Breast epithelium (tissue), 4 donors: ENCODE data around the gene TOP2B. TPM values are rescaled to one million over a fixed set of nuclear protein-coding genes. Genes with fewer than 3 reads are reported as not detected.

Experiments used
- DNase-seq, 2 donors: peaks; one replicate each; pipeline ENCODE4 v3.0.0-alpha.2; 2019; ENCODE audit warnings: low spot score in 2 of 2
- H3K27ac ChIP-seq, 2 donors: fragments of 200-600 bp; sonication (generic) in 1 of 2; one replicate each; pipeline ENCODE4 v1.5.1; 2016 to 2019; ENCODE audit warnings: mild to moderate bottlenecking in 1 of 2
- H3K27me3 ChIP-seq, 2 donors: fragments of 200-600 bp; sonication (generic) in 1 of 2; one replicate each; pipeline versions ENCODE4 v1.5.1 to v1.6.0; 2017 to 2019; ENCODE audit warnings: control low read depth in 1 of 2, mild to moderate bottlenecking in 1 of 2
- H3K36me3 ChIP-seq: fragments of 200-600 bp; one replicate; pipeline ENCODE4 v1.5.1; 2019
- H3K4me1 ChIP-seq, 2 donors: fragments of 200-600 bp; sonication (generic); one replicate each; pipeline ENCODE4 v1.5.1; 2016 to 2019; ENCODE audit warnings: control low read depth in 1 of 2
- H3K4me3 ChIP-seq, 3 donors: fragments of 200-600 bp; sonication (generic); 1 replicate in 2 of 3; 2 replicates in 1 of 3; pipeline ENCODE4 v1.5.1; 2016 to 2019; ENCODE audit warnings: mild to moderate bottlenecking in 3 of 3, moderate library complexity in 2 of 3
- H3K9me3 ChIP-seq, 2 donors: fragments of 200-600 bp; sonication (generic) in 1 of 2; one replicate each; pipeline ENCODE4 v1.5.1; 2016 to 2019; ENCODE audit warnings: control low read depth in 1 of 2
- POLR2A ChIP-seq: fragments of 450-650 bp; IDR thresholded peaks from one replicate; pipeline ENCODE4 v1.6.1; 2016; ENCODE audit warnings: antibody characterized with exemption, mild to moderate bottlenecking, moderate library complexity
- POLR2AphosphoS5 ChIP-seq, 3 donors: sonication (generic); formaldehyde crosslinking; IDR thresholded peaks; one replicate each; pipeline ENCODE4 v1.6.1; 2017; ENCODE audit warnings: antibody characterized with exemption in 3 of 3
- intact Hi-C: fragments of 100-400 bp; cut with DNase I; formaldehyde crosslinking; loops from one replicate; pipeline ENCODE4 v1.15.1; 2023; ENCODE audit warnings: low total_unique reads
- total RNA-seq, 3 donors: library from RNA; depleted of rRNA; stranded (reverse); fragments of >200 nt; gene quantifications; one replicate each; pipeline ENCODE4 v1.1.0, GENCODE V29; 2016
- TF ChIP-seq, protein P1 (sequence below), 3 donors: fragments of 450-650 bp; IDR thresholded peaks; one replicate each; pipeline ENCODE4 v1.5.1; 2016 to 2017; ENCODE audit warnings: antibody characterized with exemption in 3 of 3, mild to moderate bottlenecking in 3 of 3, moderate library complexity in 3 of 3

The TOP2B gene
- total RNA-seq, 3 donors from 2014 or later, result 79.8 to 145 (median 125) TPM

DNA sequence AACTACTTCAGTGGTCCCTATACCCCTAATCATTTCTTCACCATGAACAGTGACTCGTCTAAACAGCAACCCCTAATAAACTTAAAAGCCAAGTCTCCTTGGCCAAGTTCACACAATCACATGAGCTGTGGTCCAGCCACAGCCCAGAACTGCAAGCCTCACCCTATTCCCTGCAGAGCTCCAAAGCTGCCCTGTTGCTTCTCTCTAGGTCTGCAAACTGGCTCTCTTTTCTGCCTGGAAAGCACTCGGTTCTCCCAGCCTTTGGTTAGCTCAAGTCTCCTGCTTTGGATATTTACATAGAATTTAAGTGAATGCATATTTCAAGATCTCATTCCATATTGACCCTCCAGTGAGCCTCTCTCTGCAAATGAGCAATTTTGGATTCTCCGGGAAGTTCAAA is 107.0 kb downstream of the TOP2B start:
- peak overlapping the region in 1 of 2 donors; percentile 25 for H3K27ac ChIP-seq
- no peak overlapping the region for H3K4me3 ChIP-seq
- intact Hi-C loops, result no loop called here

DNA sequence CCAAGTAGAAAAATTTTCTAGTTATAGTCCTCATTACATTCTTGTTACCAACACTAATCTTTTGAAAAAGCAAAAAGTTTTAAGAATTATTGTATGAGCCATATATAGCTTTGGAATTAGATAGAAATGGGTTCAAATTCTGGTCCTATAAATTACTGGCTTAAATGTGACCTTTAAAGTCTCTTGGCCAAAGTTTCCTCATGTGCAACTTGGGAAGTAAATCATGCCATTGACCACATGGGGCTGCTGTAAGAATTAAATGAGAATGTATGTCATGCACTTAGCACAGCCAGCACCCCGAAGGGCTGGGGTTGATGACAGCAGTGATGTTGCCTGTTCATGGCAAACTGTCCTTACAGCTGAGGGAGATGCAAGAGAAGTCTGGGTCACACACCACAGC is 108.3 kb downstream of the TOP2B start:
- H3K36me3 ChIP-seq, result no peaks in the 10 kb centered on the region
- intact Hi-C loops, result no loop called here
- H3K27me3 ChIP-seq, result no peaks in the 10 kb centered on the region
- no peaks in the 10 kb centered on the region for H3K4me1 ChIP-seq
- H3K27ac ChIP-seq, result no peak overlapping the region
- no peak overlapping the region for H3K4me3 ChIP-seq
- H3K9me3 ChIP-seq, result no peaks in the 10 kb centered on the region
- TF ChIP-seq POLR2A (no peak), POLR2AphosphoS5 (IDR thresholded peaks at IDR 0.05) (no peak)
- TF ChIP-seq, protein P1, sequence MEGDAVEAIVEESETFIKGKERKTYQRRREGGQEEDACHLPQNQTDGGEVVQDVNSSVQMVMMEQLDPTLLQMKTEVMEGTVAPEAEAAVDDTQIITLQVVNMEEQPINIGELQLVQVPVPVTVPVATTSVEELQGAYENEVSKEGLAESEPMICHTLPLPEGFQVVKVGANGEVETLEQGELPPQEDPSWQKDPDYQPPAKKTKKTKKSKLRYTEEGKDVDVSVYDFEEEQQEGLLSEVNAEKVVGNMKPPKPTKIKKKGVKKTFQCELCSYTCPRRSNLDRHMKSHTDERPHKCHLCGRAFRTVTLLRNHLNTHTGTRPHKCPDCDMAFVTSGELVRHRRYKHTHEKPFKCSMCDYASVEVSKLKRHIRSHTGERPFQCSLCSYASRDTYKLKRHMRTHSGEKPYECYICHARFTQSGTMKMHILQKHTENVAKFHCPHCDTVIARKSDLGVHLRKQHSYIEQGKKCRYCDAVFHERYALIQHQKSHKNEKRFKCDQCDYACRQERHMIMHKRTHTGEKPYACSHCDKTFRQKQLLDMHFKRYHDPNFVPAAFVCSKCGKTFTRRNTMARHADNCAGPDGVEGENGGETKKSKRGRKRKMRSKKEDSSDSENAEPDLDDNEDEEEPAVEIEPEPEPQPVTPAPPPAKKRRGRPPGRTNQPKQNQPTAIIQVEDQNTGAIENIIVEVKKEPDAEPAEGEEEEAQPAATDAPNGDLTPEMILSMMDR (IDR thresholded peaks at IDR 0.05), result no peak
- DNase-seq, result no peak

More for the DNA sequence above, 107.0 kb downstream of the TOP2B start:
- no peak for TF ChIP-seq POLR2A
- no peak for TF ChIP-seq POLR2AphosphoS5 (IDR thresholded peaks at IDR 0.05)
- TF ChIP-seq, protein P1 (IDR thresholded peaks at IDR 0.05), result no peak
- H3K9me3 ChIP-seq, result no peaks in the 10 kb centered on the region
- H3K36me3 ChIP-seq, result no peaks in the 10 kb centered on the region
- no peaks in the 10 kb centered on the region for H3K27me3 ChIP-seq
- no peaks in the 10 kb centered on the region for H3K4me1 ChIP-seq
- no peak for DNase-seq

DNA sequence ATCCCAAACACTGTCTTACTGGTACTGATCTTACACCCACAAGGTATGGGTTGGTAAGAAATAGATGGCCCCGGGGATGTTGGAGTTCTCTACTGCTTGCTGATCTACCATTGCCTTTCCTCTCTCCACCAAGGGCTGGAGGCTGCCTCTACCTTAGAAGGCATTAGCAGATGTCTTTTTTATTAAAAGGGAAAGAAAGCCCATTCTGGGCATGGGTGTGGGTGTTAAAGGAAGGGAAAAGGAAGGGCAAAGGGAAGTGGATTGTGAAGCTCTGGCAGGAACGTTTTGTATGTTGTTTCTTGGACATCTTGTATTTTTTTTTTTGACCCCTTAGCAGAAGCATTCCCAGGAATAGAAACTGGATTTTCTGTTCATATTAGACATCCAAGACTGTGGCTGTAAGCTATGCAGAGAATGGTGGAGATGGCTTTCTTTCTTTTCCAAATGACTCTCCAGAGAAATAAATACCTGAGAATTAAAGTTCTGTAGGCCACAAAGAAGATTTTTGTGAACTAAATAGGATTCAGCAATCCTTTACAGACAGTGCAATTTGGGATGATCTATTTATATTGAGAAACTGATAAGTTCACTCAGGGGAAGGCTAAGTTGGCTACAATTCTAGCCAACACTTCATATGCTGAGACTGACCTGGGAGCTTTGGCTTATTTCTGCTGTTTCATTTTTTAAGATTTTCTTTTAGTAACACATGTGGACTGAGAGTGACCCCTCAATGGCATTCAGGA is 108.8 kb downstream of the TOP2B start:
- intact Hi-C loops, result no loop called here
- H3K9me3 ChIP-seq, result no peaks in the 10 kb centered on the region
- peak overlapping the region; percentile 11 to 43 for H3K27ac ChIP-seq
- no peaks in the 10 kb centered on the region for H3K36me3 ChIP-seq
- DNase-seq, result no peak
- TF ChIP-seq, protein P1 (IDR thresholded peaks at IDR 0.05), result no peak
- TF ChIP-seq POLR2AphosphoS5 (IDR thresholded peaks at IDR 0.05), result no peak
- no peak for TF ChIP-seq POLR2A
- no peaks in the 10 kb centered on the region for H3K27me3 ChIP-seq
- no peak overlapping the region for H3K4me3 ChIP-seq
- H3K4me1 ChIP-seq, result no peaks in the 10 kb centered on the region

DNA sequence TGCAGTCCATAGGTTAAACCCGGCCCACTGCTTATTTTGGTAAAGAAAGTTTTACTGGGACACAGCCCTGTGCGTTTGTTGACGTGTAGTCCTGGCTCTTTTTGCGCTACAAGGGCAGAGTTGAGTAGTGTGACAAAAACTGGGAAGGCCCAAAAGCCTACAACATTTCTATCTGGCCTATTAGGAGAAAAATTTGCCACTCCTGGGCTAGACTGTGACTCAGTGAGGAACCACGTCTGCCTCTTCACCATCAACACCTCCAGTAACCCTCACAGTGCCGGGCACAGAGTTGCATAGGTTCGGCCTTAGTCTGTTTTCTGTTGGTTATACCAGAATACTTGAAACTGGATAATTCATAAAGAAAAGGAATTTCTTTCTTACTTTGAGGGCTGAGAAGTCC is 110.3 kb downstream of the TOP2B start:
- H3K4me3 ChIP-seq, result no peak overlapping the region
- no peaks in the 10 kb centered on the region for H3K9me3 ChIP-seq
- H3K27ac ChIP-seq, result no peak overlapping the region
- DNase-seq, result no peak
- H3K36me3 ChIP-seq, result no peaks in the 10 kb centered on the region
- TF ChIP-seq POLR2A (no peak), POLR2AphosphoS5 (IDR thresholded peaks at IDR 0.05) (no peak)
- TF ChIP-seq, protein P1 (IDR thresholded peaks at IDR 0.05), result no peak
- H3K27me3 ChIP-seq, result no peaks in the 10 kb centered on the region
- H3K4me1 ChIP-seq, result no peaks in the 10 kb centered on the region
- intact Hi-C loops, result no loop called here

DNA sequence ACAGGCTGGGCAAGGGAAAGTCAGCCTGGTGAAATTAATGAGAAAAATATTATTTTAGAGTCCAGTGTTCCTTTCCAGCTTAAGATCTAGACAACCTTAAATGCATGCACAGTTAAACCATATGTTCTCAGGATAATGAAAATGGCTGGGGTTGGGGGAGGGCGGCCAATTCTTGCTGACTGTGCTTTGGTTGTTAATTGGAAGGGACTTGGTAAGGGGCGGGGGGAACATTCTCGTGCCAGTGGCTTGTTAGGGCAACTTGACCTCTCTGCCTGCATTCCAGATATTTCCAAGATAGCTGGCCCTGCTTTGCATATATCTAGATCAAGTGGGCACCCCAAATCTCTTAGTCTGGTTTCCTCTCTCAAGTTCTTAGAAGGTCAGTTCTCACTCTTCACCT is 112.5 kb downstream of the TOP2B start:
- no peak overlapping the region for H3K4me3 ChIP-seq
- no peaks in the 10 kb centered on the region for H3K4me1 ChIP-seq
- H3K27ac ChIP-seq, result no peak overlapping the region
- no peaks in the 10 kb centered on the region for H3K9me3 ChIP-seq
- intact Hi-C loops, result no loop called here
- TF ChIP-seq POLR2AphosphoS5 (IDR thresholded peaks at IDR 0.05) (no peak), POLR2A (no peak)
- TF ChIP-seq, protein P1 (IDR thresholded peaks at IDR 0.05), result no peak
- H3K36me3 ChIP-seq, result no peaks in the 10 kb centered on the region
- DNase-seq, result no peak
- H3K27me3 ChIP-seq, result no peaks in the 10 kb centered on the region
